H1 (cell line): ENCODE results near the gene NAE1. TPM values are rescaled to one million over a fixed set of nuclear protein-coding genes. Genes with fewer than 3 reads are reported as not detected.
A peak's percentile ranks its signal among the peaks of the same experiment; 100 is the strongest.

Experiments used
- ASH2L ChIP-seq: fragments of 200-600, 300-600 bp; sonication (generic); IDR thresholded peaks from one replicate; pipeline ENCODE4 v1.7.1; 2017; ENCODE audit warnings: low read length
- BRCA1 ChIP-seq: IDR thresholded peaks from 2 replicates; pipeline ENCODE4 v1.6.1; 2012; ENCODE audit warnings: low read depth, low read length, improper control_type of control experiment
- CEBPB ChIP-seq: IDR thresholded peaks from 2 replicates; pipeline ENCODE4 v1.6.1; 2012; ENCODE audit warnings: low read depth, low read length
- CREB1 ChIP-seq: IDR thresholded peaks from 2 replicates; pipeline ENCODE4 v1.6.1; 2012; ENCODE audit warnings: inconsistent platforms
- CTBP2 ChIP-seq: IDR thresholded peaks from 2 replicates; pipeline ENCODE4 v1.7.0; 2011; ENCODE audit warnings: borderline replicate concordance, mild to moderate bottlenecking, moderate library complexity, mixed read lengths, low read length; ENCODE audit not compliant: insufficient read depth, insufficient read length
- HDAC2 ChIP-seq, 2 experiments: fragments of 300-600 bp in 1 of 2; sonication (generic) in 1 of 2; IDR thresholded peaks; 2 replicates each; pipeline ENCODE4 v1.6.1; 2011 to 2012; ENCODE audit warnings: low read depth in 2 of 2, low read length in 2 of 2, mild to moderate bottlenecking in 2 of 2, moderate library complexity in 2 of 2, borderline replicate concordance in 1 of 2, inconsistent platforms in 1 of 2
- JUND ChIP-seq: IDR thresholded peaks from 2 replicates; pipeline ENCODE4 v1.6.1; 2011; ENCODE audit warnings: mild to moderate bottlenecking, improper control_type of control experiment, low read length
- KDM4A ChIP-seq: IDR thresholded peaks from one replicate; pipeline ENCODE4 v1.7.1; 2012; ENCODE audit warnings: low read depth, mild to moderate bottlenecking, moderate library complexity, low read length, inconsistent platforms; ENCODE audit not compliant: severe bottlenecking
- KDM5A ChIP-seq: fragments of 200-600 bp; IDR thresholded peaks from 2 replicates; pipeline ENCODE4 v1.7.1; 2012; ENCODE audit warnings: mild to moderate bottlenecking, low read length, inconsistent platforms, mixed read lengths
- POLR2A ChIP-seq, 2 experiments: IDR thresholded peaks; 1 replicate in 1 of 2; 2 replicates in 1 of 2; pipeline ENCODE4 v1.6.1; 2011; ENCODE audit warnings: low read depth in 2 of 2, low read length in 2 of 2, mild to moderate bottlenecking in 2 of 2; ENCODE audit errors: control extremely low read depth in 1 of 2
- POLR2AphosphoS5 ChIP-seq: IDR thresholded peaks from 2 replicates; pipeline ENCODE4 v1.6.1; 2011; ENCODE audit warnings: low read depth, low read length
- RFX5 ChIP-seq: IDR thresholded peaks from 2 replicates; pipeline ENCODE4 v1.6.1; 2011; ENCODE audit warnings: low read depth, low read length, improper control_type of control experiment, borderline replicate concordance
- RNF2 ChIP-seq: fragments of 200-900, 300-1000 bp; sonication (generic); IDR thresholded peaks from 2 replicates; pipeline ENCODE4 v1.7.1; 2016; ENCODE audit warnings: borderline replicate concordance, low read depth, mild to moderate bottlenecking, antibody characterized with exemption, low read length; ENCODE audit not compliant: poor library complexity, severe bottlenecking; ENCODE audit errors: missing control alignments
- RXRA ChIP-seq: IDR thresholded peaks from 2 replicates; pipeline ENCODE4 v1.6.1; 2011; ENCODE audit warnings: low read depth, mild to moderate bottlenecking, low read length, moderate library complexity; ENCODE audit not compliant: insufficient read depth
- SAP30 ChIP-seq: fragments of 300-600 bp; sonication (generic); IDR thresholded peaks from 2 replicates; pipeline ENCODE4 v1.7.1; 2012; ENCODE audit warnings: low read length, moderate library complexity, mild to moderate bottlenecking, inconsistent platforms; ENCODE audit not compliant: insufficient read depth, insufficient replicate concordance
- SIRT6 ChIP-seq: IDR thresholded peaks from one replicate; pipeline ENCODE4 v1.7.1; 2012; ENCODE audit warnings: low read length, inconsistent platforms
- SP2 ChIP-seq: IDR thresholded peaks from 2 replicates; pipeline ENCODE4 v1.6.1; 2012; ENCODE audit warnings: mild to moderate bottlenecking, low read length, inconsistent platforms
- SP4 ChIP-seq: IDR thresholded peaks from 2 replicates; pipeline ENCODE4 v1.6.1; 2012; ENCODE audit warnings: low read length, inconsistent platforms
- TEAD4 ChIP-seq: IDR thresholded peaks from 2 replicates; pipeline ENCODE4 v1.6.1; 2012; ENCODE audit warnings: low read depth, low read length, inconsistent platforms, mixed read lengths
- polyA plus RNA-seq, 7 experiments: library from polyadenylated mRNA; depleted of rRNA in 3 of 7; stranded (reverse) in 5 of 7; unstranded in 2 of 7; fragments of >200 nt in 5 of 7; fragments of 200-250 nt in 2 of 7; gene quantifications; 1 replicate in 5 of 7; 2 replicates in 1 of 7; 4 replicates in 1 of 7; pipeline versions ENCODE4 v1.2.1 to v1.2.3, GENCODE V29; 2011 to 2013; ENCODE audit warnings: missing spikeins in 2 of 7, mixed read lengths in 2 of 7
- total RNA-seq: library from RNA; stranded (reverse); fragmentation: NEBNext Ultra II Directional; extraction: Animal tissue kit (Norgen Biotek cat#: 25700); gene quantifications from 2 replicates; pipeline ENCODE4 v1.2.1, GENCODE V29; 2021
- TF ChIP-seq, protein P1 (sequence below), 3 experiments: IDR thresholded peaks; 1 replicate in 2 of 3; 2 replicates in 1 of 3; pipeline versions ENCODE4 v1.5.1 to v1.6.1; 2011; ENCODE audit warnings: low read length in 3 of 3, mild to moderate bottlenecking in 3 of 3, inconsistent platforms in 2 of 3, low read depth in 1 of 3, moderate library complexity in 1 of 3; ENCODE audit not compliant: insufficient read depth in 1 of 3; ENCODE audit errors: control extremely low read depth in 1 of 3
- TF ChIP-seq, protein P2 (sequence below): IDR thresholded peaks from 2 replicates; pipeline ENCODE4 v1.6.1; 2011; ENCODE audit warnings: low read length, improper control_type of control experiment

Gene NAE1
- total and polyA plus RNA-seq, 2 of the 8 experiments (the other 6 are each of a cell fraction or from before 2014, with no cell fraction given), result 66.6 to 155 TPM

DNA sequence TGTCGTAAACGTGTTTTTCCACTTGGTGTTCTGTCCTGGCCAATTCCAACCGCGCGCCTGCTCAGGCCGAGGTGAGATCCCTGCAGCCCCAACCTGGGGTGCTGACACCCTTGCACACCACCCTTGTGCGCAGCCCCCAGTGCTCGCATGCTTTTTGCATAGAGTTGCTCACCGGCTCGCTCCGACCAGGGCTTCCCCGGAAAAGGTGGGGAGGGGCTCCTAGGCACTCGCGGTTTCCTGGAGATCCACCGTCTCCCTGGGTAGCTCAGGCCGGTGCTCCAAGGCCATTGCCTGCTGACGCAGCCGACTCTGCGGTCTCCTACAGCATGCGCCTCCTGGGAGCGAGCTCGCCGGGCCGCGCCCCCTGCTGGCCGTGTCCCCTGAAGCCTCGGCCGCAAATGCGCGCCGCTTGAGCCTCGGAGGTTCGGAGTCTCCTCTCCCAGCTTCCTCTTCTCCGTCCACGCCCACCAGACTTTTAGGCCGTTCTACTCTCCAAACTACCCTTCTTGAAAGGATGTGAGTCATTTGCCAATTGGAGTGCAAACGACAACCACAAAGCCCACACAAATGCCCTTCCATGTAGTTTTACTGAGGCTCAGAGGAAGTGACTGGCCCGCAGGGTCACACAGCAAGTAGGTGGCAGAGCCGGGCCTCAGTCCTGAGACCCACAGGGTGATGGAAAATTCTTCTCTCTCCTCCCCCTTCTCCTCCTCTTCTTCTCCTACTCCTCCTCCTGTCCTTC, 42.3 kb upstream of the NAE1 start (continued):
- TF ChIP-seq RNF2, result no peak
- TF ChIP-seq JUND, result no peak
- no peak for TF ChIP-seq TEAD4
- TF ChIP-seq CEBPB, result no peak
- no peak for TF ChIP-seq SAP30
- TF ChIP-seq POLR2A (IDR thresholded peaks at IDR 0.05; ENCODE audit: control extremely low read depth in 1 of 2, low read depth in 2 of 2, low read length in 2 of 2), result peak in 1 of 2 experiments; percentile 58; a peak in 1 of 3 replicates
- TF ChIP-seq, protein P1, sequence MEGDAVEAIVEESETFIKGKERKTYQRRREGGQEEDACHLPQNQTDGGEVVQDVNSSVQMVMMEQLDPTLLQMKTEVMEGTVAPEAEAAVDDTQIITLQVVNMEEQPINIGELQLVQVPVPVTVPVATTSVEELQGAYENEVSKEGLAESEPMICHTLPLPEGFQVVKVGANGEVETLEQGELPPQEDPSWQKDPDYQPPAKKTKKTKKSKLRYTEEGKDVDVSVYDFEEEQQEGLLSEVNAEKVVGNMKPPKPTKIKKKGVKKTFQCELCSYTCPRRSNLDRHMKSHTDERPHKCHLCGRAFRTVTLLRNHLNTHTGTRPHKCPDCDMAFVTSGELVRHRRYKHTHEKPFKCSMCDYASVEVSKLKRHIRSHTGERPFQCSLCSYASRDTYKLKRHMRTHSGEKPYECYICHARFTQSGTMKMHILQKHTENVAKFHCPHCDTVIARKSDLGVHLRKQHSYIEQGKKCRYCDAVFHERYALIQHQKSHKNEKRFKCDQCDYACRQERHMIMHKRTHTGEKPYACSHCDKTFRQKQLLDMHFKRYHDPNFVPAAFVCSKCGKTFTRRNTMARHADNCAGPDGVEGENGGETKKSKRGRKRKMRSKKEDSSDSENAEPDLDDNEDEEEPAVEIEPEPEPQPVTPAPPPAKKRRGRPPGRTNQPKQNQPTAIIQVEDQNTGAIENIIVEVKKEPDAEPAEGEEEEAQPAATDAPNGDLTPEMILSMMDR (IDR thresholded peaks at IDR 0.05; ENCODE audit: control extremely low read depth in 1 of 3, insufficient read depth in 1 of 3, low read depth in 1 of 3, low read length in 3 of 3), result peak; percentile 76 to 89 (median 88)
- TF ChIP-seq ASH2L, result peak; percentile 67
- TF ChIP-seq, protein P2, sequence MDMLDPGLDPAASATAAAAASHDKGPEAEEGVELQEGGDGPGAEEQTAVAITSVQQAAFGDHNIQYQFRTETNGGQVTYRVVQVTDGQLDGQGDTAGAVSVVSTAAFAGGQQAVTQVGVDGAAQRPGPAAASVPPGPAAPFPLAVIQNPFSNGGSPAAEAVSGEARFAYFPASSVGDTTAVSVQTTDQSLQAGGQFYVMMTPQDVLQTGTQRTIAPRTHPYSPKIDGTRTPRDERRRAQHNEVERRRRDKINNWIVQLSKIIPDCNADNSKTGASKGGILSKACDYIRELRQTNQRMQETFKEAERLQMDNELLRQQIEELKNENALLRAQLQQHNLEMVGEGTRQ, result no peak
- no peak for TF ChIP-seq KDM4A
- no peak for TF ChIP-seq HDAC2 (IDR thresholded peaks at IDR 0.05; ENCODE audit: borderline replicate concordance in 1 of 2, low read depth in 2 of 2, low read length in 2 of 2)
- no peak for TF ChIP-seq RXRA
- TF ChIP-seq RFX5, result no peak
- TF ChIP-seq CTBP2, result no peak
- peak; percentile 80 for TF ChIP-seq CREB1
- no peak for TF ChIP-seq KDM5A
- no peak for TF ChIP-seq BRCA1
- no peak for TF ChIP-seq SP2
- no peak for TF ChIP-seq SIRT6
- TF ChIP-seq SP4, result no peak
- no peak for TF ChIP-seq POLR2AphosphoS5
